GM19328 (cell line): ENCODE results near the gene CEACAM16.
"Not testable (repeated sequence)": the region's sequence is repeated elsewhere in the genome, so short reads cannot be mapped to it uniquely, and the experiment has no call there.

ENCODE experiments used
- ATAC-seq: cut with Tn5 transposase; IDR thresholded peaks from one replicate; pipeline ENCODE4 v1.9.1; 2021; ENCODE audit warnings: mild to moderate bottlenecking, moderate library complexity; ENCODE audit not compliant: unreplicated experiment

Gene CEACAM16

DNA sequence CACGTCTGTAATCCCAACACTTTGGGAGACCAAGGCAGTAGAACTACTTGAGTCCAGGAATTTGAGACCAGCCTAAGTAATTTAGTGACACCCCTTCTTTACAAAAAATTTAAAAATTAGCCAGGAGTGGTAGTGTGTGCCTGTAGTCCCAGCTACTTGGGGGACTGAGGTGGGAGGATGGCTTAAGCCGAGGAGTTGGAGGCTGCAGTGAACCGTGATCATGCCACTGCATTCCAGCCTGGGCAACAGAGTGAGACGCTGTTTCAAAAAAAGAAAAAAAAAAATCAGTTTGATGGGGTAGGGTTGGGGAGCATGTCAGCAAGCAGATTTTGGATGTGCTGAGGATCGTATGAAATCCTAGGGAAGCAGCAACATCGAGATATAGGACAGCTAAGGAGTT lies 23.4 kb upstream of the CEACAM16 start:
- ATAC-seq = no peak

DNA sequence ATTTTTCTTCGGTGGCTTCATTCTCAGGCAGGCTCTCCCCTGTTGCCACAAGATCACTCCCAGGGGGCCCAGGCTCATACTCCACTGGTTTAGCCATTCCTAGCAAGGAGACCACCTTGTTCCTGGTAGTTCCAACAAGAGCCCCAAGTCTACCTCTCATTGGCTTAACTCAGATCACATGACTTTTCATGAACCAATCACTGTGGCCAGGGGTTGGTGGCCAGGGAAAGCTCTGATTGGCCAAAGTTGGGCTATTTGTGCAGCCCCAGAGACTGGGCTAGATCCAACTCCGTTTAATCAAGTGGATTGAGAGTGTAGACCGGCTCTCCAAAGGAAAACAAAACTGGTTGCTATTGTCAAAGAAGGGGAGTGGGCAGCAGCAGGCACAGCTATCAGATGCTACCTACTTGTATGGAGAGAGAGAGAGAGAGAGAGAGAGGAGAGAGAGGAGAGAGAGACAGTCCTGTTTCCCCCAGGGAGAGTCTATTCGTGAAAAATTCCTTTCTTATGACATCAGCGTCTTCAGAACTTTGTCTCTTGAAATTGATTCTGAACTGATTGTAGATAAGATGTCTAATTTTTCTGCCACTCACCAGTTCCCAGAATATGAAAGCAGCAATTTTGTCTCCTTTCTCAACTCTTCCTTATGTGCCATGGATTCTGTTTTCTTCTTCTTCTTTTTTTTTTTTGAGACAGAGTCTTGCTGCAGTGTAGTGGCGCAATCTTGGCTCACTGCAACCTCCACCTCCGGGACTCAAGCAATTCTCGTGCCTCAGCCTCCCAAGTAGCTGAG lies 21.7 kb upstream of the CEACAM16 start:
- ATAC-seq = no peak

- ATAC-seq = no peak
Observed at GRCh38 chr19:44680536-44680935, 18.4 kb upstream of the CEACAM16 start.

DNA sequence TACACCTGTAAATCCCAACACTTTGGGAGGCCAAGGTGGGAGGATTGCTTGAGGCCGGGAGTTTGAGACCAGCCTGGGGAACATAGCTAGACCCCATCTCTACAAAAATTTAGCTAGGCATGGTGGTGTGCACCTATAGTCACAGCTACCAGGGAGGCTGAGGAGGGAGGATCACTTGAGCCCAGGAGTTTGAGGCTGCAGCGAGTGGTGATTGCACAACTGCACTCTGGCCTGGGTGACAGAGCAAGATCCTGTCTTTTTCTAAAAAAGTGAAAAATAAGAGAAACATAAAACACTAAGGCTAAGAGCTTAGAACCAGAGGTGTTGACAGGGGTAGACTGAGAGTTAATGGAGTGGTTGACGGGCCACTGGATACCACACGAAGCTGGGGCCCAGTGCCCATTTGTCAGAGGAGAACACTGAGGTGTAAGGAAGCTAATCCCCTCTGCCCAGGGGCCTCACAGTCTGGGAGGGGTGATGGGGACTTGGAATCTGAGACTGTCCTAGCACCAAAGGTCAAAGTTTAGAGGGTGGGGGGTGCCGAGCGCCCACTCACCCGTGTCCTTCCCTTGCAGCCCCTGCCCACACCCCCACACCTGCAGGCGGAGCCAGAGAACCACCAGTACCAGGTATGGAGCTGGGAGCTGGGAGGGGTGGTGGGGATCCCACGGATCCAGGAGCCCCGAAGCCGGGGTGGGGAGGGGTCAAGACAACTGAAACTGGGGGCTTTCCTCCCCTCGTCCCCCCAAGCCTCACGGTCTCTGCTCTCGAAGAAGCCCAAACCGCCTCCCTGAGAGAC lies 16.8 kb upstream of the CEACAM16 start:
- no peak for ATAC-seq

GRCh38 chr19:44682807-44683206 lies 16.1 kb upstream of the CEACAM16 start:
- no peak for ATAC-seq

DNA sequence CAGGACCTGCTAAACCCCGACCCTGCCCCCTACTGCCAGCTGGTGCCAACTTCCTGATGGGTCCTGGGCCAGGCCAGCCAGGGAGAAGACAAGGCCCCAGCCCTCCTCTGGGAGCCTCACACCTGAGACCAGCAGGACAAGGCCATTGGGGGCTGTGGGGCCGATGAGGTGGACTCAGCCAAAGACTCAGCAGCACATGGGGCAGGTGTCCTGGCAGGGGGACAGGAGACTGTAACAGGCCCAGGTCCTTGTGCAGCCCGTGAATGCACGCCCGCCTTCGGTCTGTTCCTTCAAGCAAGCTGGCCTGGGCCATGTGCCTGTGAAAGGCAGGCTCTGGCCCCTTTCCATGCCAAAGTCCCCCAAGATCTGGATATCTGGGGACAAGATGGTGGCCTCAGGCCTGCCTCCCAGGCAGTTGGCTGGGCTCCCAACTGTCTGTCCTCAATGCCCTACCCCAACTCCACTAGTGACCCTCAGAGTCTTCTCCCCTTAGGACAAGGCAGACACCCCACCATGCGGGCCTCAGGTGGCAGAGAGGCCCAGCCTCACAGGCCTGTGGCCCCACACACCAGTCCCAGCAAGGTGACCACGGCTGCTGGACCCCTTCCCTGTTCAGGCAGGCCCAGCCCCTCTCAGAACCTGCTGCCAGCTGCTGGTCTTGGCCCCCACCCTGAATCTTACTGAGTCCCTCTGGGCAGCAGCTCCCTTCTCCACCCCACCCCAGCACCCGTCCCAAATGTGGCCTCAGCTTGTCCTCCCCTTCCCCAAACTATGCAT lies 15.3 kb upstream of the CEACAM16 start:
- no peak for ATAC-seq

GRCh38 chr19:44684396-44684795 lies 14.6 kb upstream of the CEACAM16 start:
- ATAC-seq = not testable (repeated sequence)

- no peak for ATAC-seq
Observed at GRCh38 chr19:44684892-44685863, 13.8 kb upstream of the CEACAM16 start.

GRCh38 chr19:44685877-44686276 lies 13.1 kb upstream of the CEACAM16 start:
- no peak for ATAC-seq

DNA sequence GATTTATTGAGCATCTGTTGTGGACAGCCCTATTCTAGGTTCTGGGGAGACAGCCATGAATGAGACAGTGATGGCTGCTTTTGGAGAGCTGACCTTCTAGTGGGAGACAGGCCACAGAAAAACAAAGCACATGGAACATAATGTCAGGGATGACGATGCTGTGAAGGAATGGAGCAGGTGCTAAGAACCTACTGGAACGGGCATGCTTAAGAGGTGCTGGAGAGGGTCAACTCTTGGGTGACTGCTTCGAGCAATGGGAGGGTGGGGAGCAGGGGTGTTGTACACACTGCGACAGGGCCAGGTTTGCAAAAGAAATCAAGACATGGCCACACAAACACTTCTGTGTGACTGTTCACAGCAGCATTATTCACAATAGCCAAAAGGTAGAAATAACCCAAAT lies 12.1 kb upstream of the CEACAM16 start:
- ATAC-seq = no peak

DNA sequence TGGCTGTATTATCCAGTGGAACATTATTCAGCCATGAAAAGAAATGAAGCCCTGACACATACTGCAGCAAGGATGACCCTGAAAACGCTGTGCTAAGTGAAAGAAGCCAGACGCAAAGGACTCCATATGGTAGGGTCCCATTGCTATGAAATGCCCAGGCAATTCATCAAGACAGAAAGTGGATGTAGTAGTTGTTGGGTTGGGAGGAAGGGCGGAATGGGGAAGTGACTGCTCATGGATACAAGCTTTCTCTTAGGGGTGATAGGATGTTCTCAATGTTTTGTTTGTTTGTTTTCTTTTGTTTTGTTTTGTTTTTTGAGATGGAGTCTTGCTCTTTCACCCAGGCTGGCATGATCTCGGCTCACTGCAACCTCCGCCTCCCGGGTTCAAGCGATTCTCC lies 11.1 kb upstream of the CEACAM16 start:
- ATAC-seq = no peak

GRCh38 chr19:44689290-44690130 lies 9.4 kb upstream of the CEACAM16 start:
- ATAC-seq = no peak

DNA sequence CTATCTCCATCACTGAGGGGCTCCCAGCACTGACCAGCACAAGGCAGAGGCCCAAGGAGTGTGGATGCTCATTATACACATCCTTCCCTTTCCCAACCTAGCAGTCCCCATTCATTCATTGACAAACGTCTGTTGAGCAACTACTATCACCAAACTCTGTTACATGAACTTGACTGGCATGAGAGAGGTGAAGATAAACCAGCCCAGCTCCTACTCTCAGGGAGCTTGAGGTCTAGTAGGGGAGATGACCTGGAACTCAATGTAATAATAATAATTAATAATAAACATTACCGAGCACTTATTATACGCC lies 8.9 kb upstream of the CEACAM16 start:
- ATAC-seq = no peak

DNA sequence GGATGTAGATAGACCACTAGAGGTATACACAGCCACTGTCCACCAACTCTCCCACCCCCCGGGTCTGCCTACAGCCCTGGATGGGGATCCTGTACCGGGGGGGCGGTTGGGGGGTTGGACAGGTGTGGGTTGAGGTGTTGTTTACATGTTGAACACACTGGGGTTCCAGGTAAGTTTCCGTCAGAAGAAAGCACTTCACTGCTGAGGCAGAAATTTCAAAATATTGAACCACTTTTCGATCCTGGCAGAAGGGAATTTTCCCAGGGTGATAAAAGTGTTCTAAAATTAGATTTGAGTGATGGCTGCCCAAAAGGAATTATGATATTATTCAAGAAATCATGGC lies 6.6 kb upstream of the CEACAM16 start:
- no peak for ATAC-seq

- no peak for ATAC-seq
Observed at GRCh38 chr19:44694184-44694579, 4.8 kb upstream of the CEACAM16 start.

- no peak for ATAC-seq
Observed at GRCh38 chr19:44696939-44697669, 1.8 kb upstream of the CEACAM16 start.

DNA sequence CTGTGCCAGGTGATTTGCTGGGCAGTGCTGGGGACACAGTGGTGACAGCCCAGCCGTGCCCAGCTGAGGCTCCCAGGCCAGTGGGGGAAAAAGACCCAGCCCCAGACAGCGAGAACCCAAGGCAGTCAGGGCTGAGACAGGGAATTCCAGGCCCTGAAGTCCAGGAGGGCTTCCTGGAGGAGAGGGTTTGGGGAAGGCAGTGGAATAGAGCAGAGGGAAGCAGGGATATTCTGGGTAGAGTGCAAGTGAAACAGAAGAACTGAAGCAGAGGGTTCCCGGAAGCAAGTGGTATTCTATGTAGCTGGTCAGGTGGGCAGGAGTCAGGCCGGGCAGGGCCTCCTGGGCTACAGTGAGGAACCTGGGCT lies 1.3 kb upstream of the CEACAM16 start:
- no peak for ATAC-seq

- ATAC-seq = no peak
Observed at GRCh38 chr19:44700547-44700946, 1.6 kb downstream of the CEACAM16 start.

GRCh38 chr19:44701228-44701627 lies 2.3 kb downstream of the CEACAM16 start:
- no peak for ATAC-seq
